Progenitor cell of endocrine pancreas (in vitro differentiated cells): ENCODE measurements around the gene PARVB. TPM values are rescaled to one million over a fixed set of nuclear protein-coding genes. Genes with fewer than 3 reads are reported as not detected.

ENCODE experiments used
- DNase-seq: peaks from one replicate; pipeline ENCODE4 v3.0.0; 2021; ENCODE audit warnings: low spot score; ENCODE audit not compliant: unreplicated experiment
- H3K27ac Mint-ChIP-seq: 2 replicates; pipeline ENCODE4 v1.8.0; 2021; ENCODE audit warnings: mild to moderate bottlenecking, moderate library complexity, mixed read lengths
- H3K27me3 Mint-ChIP-seq: 2 replicates; pipeline ENCODE4 v1.8.0; 2021; ENCODE audit warnings: mixed read lengths
- H3K36me3 Mint-ChIP-seq: 2 replicates; pipeline ENCODE4 v1.8.0; 2022; ENCODE audit warnings: mixed read lengths; ENCODE audit not compliant: insufficient read depth
- H3K4me1 Mint-ChIP-seq: 2 replicates; pipeline ENCODE4 v1.8.0; 2021; ENCODE audit warnings: low read depth, mixed read lengths
- H3K4me3 Mint-ChIP-seq: 2 replicates; pipeline ENCODE4 v1.8.0; 2021; ENCODE audit warnings: low read depth, mild to moderate bottlenecking, moderate library complexity, mixed read lengths
- H3K9me3 Mint-ChIP-seq: 2 replicates; pipeline ENCODE4 v1.8.0; 2021; ENCODE audit warnings: low read depth, mixed read lengths
- CTCF ChIP-seq: fragments of 200-600 bp; sonication (generic); IDR thresholded peaks from one replicate; pipeline ENCODE4 v1.5.0; 2021; ENCODE audit warnings: antibody characterized with exemption, mild to moderate bottlenecking; ENCODE audit not compliant: unreplicated experiment
- total RNA-seq: library from RNA; stranded (reverse); gene quantifications from 2 replicates; pipeline ENCODE4 v1.2.1, GENCODE V29; 2021

PARVB gene
- total RNA-seq, 1 donor from 2014 or later: 11.8 TPM

GRCh38 chr22:44111562-44112155 lies 87.6 kb downstream of the PARVB start:
- no peaks in the 10 kb centered on the region for H3K36me3 Mint-ChIP-seq
- no peaks in the 10 kb centered on the region for H3K27me3 Mint-ChIP-seq
- H3K4me1 Mint-ChIP-seq: peaks cover 5% of the 10 kb centered on the region
- peak overlapping the region; percentile 53 for H3K27ac Mint-ChIP-seq
- no peak for TF ChIP-seq CTCF
- no peak overlapping the region for H3K4me3 Mint-ChIP-seq
- DNase-seq: no peak
- H3K9me3 Mint-ChIP-seq: no peaks in the 10 kb centered on the region

- no peak for TF ChIP-seq CTCF
- Mint-ChIP-seq H3K4me3 (no peak overlapping the region), H3K4me1 (peaks cover 5% of the 10 kb centered on the region), H3K27ac (no peak overlapping the region), H3K9me3 (no peaks in the 10 kb centered on the region), H3K36me3 (no peaks in the 10 kb centered on the region), H3K27me3 (no peaks in the 10 kb centered on the region)
- DNase-seq: no peak
Measured at GRCh38 chr22:44112191-44112590, 88.1 kb downstream of the PARVB start.

GRCh38 chr22:44116331-44116730 lies 92.2 kb downstream of the PARVB start:
- no peak for DNase-seq
- H3K27me3 Mint-ChIP-seq: no peaks in the 10 kb centered on the region
- no peak for TF ChIP-seq CTCF
- no peak overlapping the region for H3K4me3 Mint-ChIP-seq
- H3K4me1 Mint-ChIP-seq: no peaks in the 10 kb centered on the region
- no peaks in the 10 kb centered on the region for H3K9me3 Mint-ChIP-seq
- no peak overlapping the region for H3K27ac Mint-ChIP-seq
- no peaks in the 10 kb centered on the region for H3K36me3 Mint-ChIP-seq

- Mint-ChIP-seq H3K4me1 (no peaks in the 10 kb centered on the region), H3K4me3 (no peak overlapping the region), H3K36me3 (peaks cover 1% of the 10 kb centered on the region), H3K27ac (no peak overlapping the region), H3K27me3 (no peaks in the 10 kb centered on the region), H3K9me3 (no peaks in the 10 kb centered on the region)
- TF ChIP-seq CTCF: no peak
- no peak for DNase-seq
Measured at GRCh38 chr22:44116755-44117684, 92.9 kb downstream of the PARVB start.

- H3K27me3 Mint-ChIP-seq: no peaks in the 10 kb centered on the region
- no peak for DNase-seq
- H3K4me3 Mint-ChIP-seq: no peak overlapping the region
- peaks cover 1% of the 10 kb centered on the region for H3K36me3 Mint-ChIP-seq
- H3K4me1 Mint-ChIP-seq: no peaks in the 10 kb centered on the region
- no peak overlapping the region for H3K27ac Mint-ChIP-seq
- no peaks in the 10 kb centered on the region for H3K9me3 Mint-ChIP-seq
- TF ChIP-seq CTCF: no peak
Measured at GRCh38 chr22:44117746-44118145, 93.6 kb downstream of the PARVB start.
